Kasumi-1 (cell line): Measurements from ENCODE around the gene ZBTB2.
"Not testable (repeated sequence)": the region's sequence is repeated elsewhere in the genome, so short reads cannot be mapped to it uniquely, and the experiment has no call there.

Experiments used
- DNase-seq, 2 experiments: peaks; one replicate each; lab custom pipeline; 2025; lab: John Stamatoyannopoulos, UW

Gene ZBTB2

GRCh38 chr6:151327101-151327500 is 64.3 kb downstream of the ZBTB2 start:
- no peak for DNase-seq

- no peak for DNase-seq
Observed at GRCh38 chr6:151326116-151326825, 65.1 kb downstream of the ZBTB2 start.

DNA sequence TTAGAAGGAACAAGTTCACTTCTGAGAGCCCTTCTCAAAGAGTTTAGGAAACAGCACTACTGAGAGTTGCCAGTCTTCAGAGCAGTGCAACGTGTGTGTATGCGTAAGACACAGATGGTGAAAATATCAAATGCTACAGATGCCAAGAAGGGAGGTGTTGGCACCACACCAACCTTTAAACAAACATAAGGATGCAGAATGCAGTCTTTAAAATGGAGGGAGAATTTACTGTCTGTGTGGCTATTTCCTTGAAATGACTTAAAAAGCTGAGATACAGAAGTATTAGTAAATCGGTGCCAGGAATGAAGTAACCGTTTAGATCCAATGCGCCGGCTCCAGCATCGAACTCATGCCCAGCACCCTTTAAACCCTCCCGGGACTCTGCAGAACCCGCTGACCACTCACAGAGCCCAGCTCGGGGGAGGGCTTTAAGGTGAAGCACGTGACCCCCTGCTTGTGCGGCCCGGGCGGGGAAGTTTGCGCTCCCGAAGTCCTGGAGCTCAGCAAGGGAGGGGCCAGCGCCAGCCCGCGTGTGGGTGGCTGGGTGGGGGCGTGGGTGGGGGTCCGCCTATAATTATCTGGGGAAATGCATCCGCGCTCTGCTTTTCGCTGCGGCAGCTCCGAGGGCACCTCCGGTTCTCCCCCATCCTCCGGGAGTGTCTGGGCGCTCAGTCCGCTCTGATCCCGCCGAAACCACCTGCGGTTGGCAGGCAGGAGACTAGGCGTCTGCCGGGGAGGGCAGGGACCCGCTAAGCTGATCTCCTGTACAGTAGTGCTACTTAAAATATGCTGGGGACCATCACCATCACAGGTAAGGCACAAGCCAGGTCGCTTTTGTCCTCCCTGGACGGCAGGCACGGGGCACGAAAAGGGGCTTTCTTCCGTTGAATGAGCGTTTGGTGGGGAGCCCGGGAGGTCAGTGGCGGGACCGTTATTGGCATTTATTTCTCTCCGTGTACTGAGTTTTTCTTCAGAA is 66.0 kb downstream of the ZBTB2 start:
- DNase-seq: no peak

GRCh38 chr6:151324488-151324825 is 66.9 kb downstream of the ZBTB2 start:
- DNase-seq: peak in 1 of 2 experiments; percentile 43

GRCh38 chr6:151323791-151324487 is 67.4 kb downstream of the ZBTB2 start:
- peak; percentile 62 to 72 for DNase-seq

DNA sequence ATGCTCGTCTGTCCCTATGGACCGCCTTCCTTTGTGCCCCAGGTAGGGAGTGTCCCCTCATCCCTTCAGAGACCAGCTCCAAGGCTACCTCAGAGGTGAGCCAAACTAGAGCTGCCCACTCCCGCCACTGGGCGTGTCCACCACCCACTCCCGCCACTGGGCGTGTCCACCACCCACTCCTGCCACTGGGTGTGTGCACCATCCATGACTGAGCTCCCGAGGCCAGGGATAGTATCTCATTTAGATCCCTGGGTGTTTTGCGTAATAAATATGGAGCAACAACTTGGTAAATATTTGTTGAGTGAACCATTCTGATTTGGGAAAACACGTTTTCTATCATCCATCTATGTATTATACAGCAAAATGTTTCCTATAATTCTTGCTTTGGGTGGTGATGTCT is 68.8 kb downstream of the ZBTB2 start:
- DNase-seq: no peak

- DNase-seq: no peak
Observed at GRCh38 chr6:151321438-151321837, 69.9 kb downstream of the ZBTB2 start.

DNA sequence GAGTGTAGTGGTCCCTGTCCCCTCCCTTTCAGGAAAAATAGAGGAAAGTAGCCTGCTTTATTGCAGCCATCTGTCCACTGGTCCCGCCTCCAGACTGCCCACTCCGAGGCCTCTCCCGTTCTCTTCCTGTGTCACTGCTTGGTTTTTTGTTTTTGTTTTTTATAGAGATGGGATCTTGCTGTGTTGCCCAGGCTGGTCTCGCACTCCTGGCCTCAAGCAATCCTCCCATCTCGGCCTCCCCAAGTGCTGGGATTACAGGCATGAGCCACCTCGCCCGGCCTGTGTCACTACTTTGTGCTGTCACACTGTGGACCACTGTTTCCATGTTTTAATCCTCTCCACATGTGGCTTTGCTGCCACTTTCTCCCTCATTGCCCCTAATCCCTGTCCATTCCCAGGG is 71.2 kb downstream of the ZBTB2 start:
- no peak for DNase-seq

DNA sequence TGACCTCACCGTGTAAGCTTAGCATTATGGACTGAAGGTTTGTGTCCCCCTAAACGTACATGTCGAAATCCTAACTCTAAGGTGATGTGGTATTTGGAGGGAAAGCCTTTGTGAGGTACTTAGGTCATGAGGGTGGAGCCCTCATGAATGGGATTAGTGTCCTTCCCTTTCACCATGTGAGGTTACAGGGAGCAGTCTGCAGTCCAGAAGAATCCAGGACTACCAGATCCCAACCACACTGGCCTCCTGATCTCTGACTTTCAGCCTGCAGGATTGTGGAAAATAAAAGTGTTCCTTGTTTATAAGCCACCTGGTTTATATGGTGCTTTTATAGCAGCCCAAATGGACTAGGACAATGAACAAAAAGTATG is 73.4 kb downstream of the ZBTB2 start:
- DNase-seq: no peak

GRCh38 chr6:151317103-151317994 is 74.0 kb downstream of the ZBTB2 start:
- no peak for DNase-seq

- DNase-seq: not testable (repeated sequence)
Observed at GRCh38 chr6:151315661-151316060, 75.7 kb downstream of the ZBTB2 start.
